Esophagus squamous epithelium (tissue), 4 donors: ENCODE measurements around the gene PRKCZ.

Experiments used
- POLR2A ChIP-seq, 4 donors: fragments of 450-650 bp; IDR thresholded peaks; one replicate each; pipeline ENCODE4 v1.6.1; 2017; ENCODE audit warnings: antibody characterized with exemption in 4 of 4, mild to moderate bottlenecking in 4 of 4, moderate library complexity in 3 of 4
- TF ChIP-seq, protein P1 (sequence below), 6 experiments: fragments of 450-650 bp in 4 of 6; fragments of 200-600 bp in 2 of 6; sonication (generic) in 2 of 6; IDR thresholded peaks; one replicate each; pipeline ENCODE4 v1.5.1; 2016 to 2019; ENCODE audit warnings: antibody characterized with exemption in 6 of 6, mild to moderate bottlenecking in 4 of 6, moderate library complexity in 4 of 6

DNA sequence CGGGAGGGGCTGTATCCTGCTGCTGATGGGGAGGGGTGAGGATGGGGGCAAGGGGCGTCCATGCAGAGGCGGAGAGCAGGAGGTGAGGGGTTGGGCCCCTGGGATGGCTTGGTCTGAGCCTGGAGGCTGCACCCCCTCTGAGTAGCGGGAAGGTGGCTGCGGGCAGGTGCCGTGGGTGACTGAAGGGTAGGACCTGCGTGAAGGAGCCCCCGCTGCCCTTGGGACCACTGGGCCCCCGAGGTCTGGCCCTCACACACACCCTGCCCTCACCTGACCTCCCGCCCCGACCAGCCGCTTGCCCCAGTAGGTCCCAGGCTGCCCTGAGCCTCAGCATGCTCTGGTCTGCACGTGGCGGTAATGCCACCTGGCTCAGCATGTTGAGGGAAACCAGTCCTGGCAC is 165.1 kb downstream of the PRKCZ start:
- TF ChIP-seq, protein P1, sequence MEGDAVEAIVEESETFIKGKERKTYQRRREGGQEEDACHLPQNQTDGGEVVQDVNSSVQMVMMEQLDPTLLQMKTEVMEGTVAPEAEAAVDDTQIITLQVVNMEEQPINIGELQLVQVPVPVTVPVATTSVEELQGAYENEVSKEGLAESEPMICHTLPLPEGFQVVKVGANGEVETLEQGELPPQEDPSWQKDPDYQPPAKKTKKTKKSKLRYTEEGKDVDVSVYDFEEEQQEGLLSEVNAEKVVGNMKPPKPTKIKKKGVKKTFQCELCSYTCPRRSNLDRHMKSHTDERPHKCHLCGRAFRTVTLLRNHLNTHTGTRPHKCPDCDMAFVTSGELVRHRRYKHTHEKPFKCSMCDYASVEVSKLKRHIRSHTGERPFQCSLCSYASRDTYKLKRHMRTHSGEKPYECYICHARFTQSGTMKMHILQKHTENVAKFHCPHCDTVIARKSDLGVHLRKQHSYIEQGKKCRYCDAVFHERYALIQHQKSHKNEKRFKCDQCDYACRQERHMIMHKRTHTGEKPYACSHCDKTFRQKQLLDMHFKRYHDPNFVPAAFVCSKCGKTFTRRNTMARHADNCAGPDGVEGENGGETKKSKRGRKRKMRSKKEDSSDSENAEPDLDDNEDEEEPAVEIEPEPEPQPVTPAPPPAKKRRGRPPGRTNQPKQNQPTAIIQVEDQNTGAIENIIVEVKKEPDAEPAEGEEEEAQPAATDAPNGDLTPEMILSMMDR (IDR thresholded peaks at IDR 0.05): no peak
- no peak for TF ChIP-seq POLR2A (IDR thresholded peaks at IDR 0.05)
